ENCODE results near the gene SHROOM4. TPM values are rescaled to one million over a fixed set of nuclear protein-coding genes. Genes with fewer than 3 reads are reported as not detected.

The SHROOM4 gene
- not detected for polyA plus RNA-seq (ENCODE audit: low read depth in 6 of 6)

- Mint-ChIP-seq H3K27me3 (peaks cover 18 to 64% (median 38%) of the 10 kb centered on the region in 3 donors), H3K27ac (peak within 1 kb of the TSS in 1 of 6 donors; percentile 73), H3K36me3 (no peaks in the 10 kb centered on the region), H3K9me3 (peaks cover 0 to 2% (median 0%) of the 10 kb centered on the region in 7 donors), H3K4me1 (peaks cover 0 to 7% (median 5%) of the 10 kb centered on the region in 3 donors), H3K4me3 (peak within 1 kb of the TSS in 7 of 8 donors; percentile 10 to 84 (median 34))
- DNase-seq (no peak), ATAC-seq (ENCODE audit: low read depth in 2 of 2) (no peak)
Observed at GRCh38 chrX:50813843-50814661, at the start of gene SHROOM4. SHROOM4 (minus strand) TSS chrX:50814194; CDS start chrX:50814018, 176 bp downstream.

GRCh38 chrX:50863471-50863870, 49.5 kb upstream of the SHROOM4 start:
- peaks cover 0 to 12% (median 6%) of the 10 kb centered on the region in 3 donors for H3K27me3 Mint-ChIP-seq
- H3K4me1 Mint-ChIP-seq, result no peaks in the 10 kb centered on the region
- peaks cover 0 to 4% (median 0%) of the 10 kb centered on the region in 7 donors for H3K9me3 Mint-ChIP-seq
- ATAC-seq (ENCODE audit: low read depth in 2 of 2) (no peak), DNase-seq (no peak)
- H3K27ac Mint-ChIP-seq, result no peak overlapping the region
- H3K36me3 Mint-ChIP-seq, result no peaks in the 10 kb centered on the region
- no peak overlapping the region for H3K4me3 Mint-ChIP-seq

- ATAC-seq (ENCODE audit: low read depth in 2 of 2) (no peak), DNase-seq (no peak)
- Mint-ChIP-seq H3K27me3 (peaks cover 0 to 6% (median 2%) of the 10 kb centered on the region in 3 donors), H3K4me1 (no peaks in the 10 kb centered on the region), H3K9me3 (peaks cover 0 to 4% (median 0%) of the 10 kb centered on the region in 7 donors), H3K4me3 (no peak overlapping the region), H3K27ac (no peak overlapping the region), H3K36me3 (no peaks in the 10 kb centered on the region)
Observed at GRCh38 chrX:50860518-50860917, 46.5 kb upstream of the SHROOM4 start.

- no peak overlapping the region for H3K27ac Mint-ChIP-seq
- no peak for DNase-seq
- no peaks in the 10 kb centered on the region for H3K4me1 Mint-ChIP-seq
- H3K9me3 Mint-ChIP-seq, result peaks cover 0 to 4% (median 0%) of the 10 kb centered on the region in 7 donors
- no peak overlapping the region for H3K4me3 Mint-ChIP-seq
- H3K36me3 Mint-ChIP-seq, result no peaks in the 10 kb centered on the region
- ATAC-seq (ENCODE audit: low read depth in 2 of 2), result no peak
- H3K27me3 Mint-ChIP-seq, result no peaks in the 10 kb centered on the region
Observed at GRCh38 chrX:50858548-50858947, 44.6 kb upstream of the SHROOM4 start.

GRCh38 chrX:50853399-50853798, 39.4 kb upstream of the SHROOM4 start:
- H3K27me3 Mint-ChIP-seq, result no peaks in the 10 kb centered on the region
- ATAC-seq (ENCODE audit: low read depth in 2 of 2), result no peak
- no peak overlapping the region for H3K4me3 Mint-ChIP-seq
- no peaks in the 10 kb centered on the region for H3K4me1 Mint-ChIP-seq
- no peaks in the 10 kb centered on the region for H3K36me3 Mint-ChIP-seq
- peaks cover 0 to 5% (median 0%) of the 10 kb centered on the region in 7 donors for H3K9me3 Mint-ChIP-seq
- DNase-seq, result no peak
- H3K27ac Mint-ChIP-seq, result no peak overlapping the region

- H3K27ac Mint-ChIP-seq, result no peak overlapping the region
- DNase-seq (no peak), ATAC-seq (ENCODE audit: low read depth in 2 of 2) (no peak)
- H3K9me3 Mint-ChIP-seq, result peaks cover 0 to 5% (median under 1%) of the 10 kb centered on the region in 7 donors
- H3K27me3 Mint-ChIP-seq, result no peaks in the 10 kb centered on the region
- H3K4me3 Mint-ChIP-seq, result no peak overlapping the region
- no peaks in the 10 kb centered on the region for H3K4me1 Mint-ChIP-seq
- H3K36me3 Mint-ChIP-seq, result no peaks in the 10 kb centered on the region
Observed at GRCh38 chrX:50852524-50852923, 38.5 kb upstream of the SHROOM4 start.

- Mint-ChIP-seq H3K36me3 (no peaks in the 10 kb centered on the region), H3K4me3 (no peak overlapping the region), H3K27me3 (peaks cover 5 to 11% (median 8%) of the 10 kb centered on the region in 3 donors), H3K27ac (no peak overlapping the region), H3K9me3 (peaks cover 0 to 10% (median 2%) of the 10 kb centered on the region in 7 donors), H3K4me1 (no peaks in the 10 kb centered on the region)
- ATAC-seq (ENCODE audit: low read depth in 2 of 2) (no peak), DNase-seq (no peak)
Observed at GRCh38 chrX:50842221-50842620, 28.2 kb upstream of the SHROOM4 start.

GRCh38 chrX:50839730-50840129, 25.7 kb upstream of the SHROOM4 start:
- no peaks in the 10 kb centered on the region for H3K4me1 Mint-ChIP-seq
- DNase-seq (no peak), ATAC-seq (ENCODE audit: low read depth in 2 of 2) (no peak)
- no peak overlapping the region for H3K27ac Mint-ChIP-seq
- H3K27me3 Mint-ChIP-seq, result peaks cover 5 to 11% (median 8%) of the 10 kb centered on the region in 3 donors
- H3K36me3 Mint-ChIP-seq, result no peaks in the 10 kb centered on the region
- H3K9me3 Mint-ChIP-seq, result peaks cover 0 to 5% (median 0%) of the 10 kb centered on the region in 7 donors
- H3K4me3 Mint-ChIP-seq, result no peak overlapping the region

GRCh38 chrX:50838820-50839600, 25.0 kb upstream of the SHROOM4 start:
- no peak overlapping the region for H3K4me3 Mint-ChIP-seq
- no peak for DNase-seq
- peaks cover 5 to 18% (median 8%) of the 10 kb centered on the region in 3 donors for H3K27me3 Mint-ChIP-seq
- no peaks in the 10 kb centered on the region for H3K36me3 Mint-ChIP-seq
- no peak overlapping the region for H3K27ac Mint-ChIP-seq
- H3K9me3 Mint-ChIP-seq, result peaks cover 0 to 7% (median 0%) of the 10 kb centered on the region in 7 donors
- no peak for ATAC-seq (ENCODE audit: low read depth in 2 of 2)
- H3K4me1 Mint-ChIP-seq, result no peaks in the 10 kb centered on the region

- Mint-ChIP-seq H3K4me1 (no peaks in the 10 kb centered on the region), H3K4me3 (no peak overlapping the region), H3K36me3 (no peaks in the 10 kb centered on the region), H3K9me3 (peaks cover 0 to 5% (median 0%) of the 10 kb centered on the region in 7 donors), H3K27ac (no peak overlapping the region), H3K27me3 (peaks cover 0 to 9% (median 0%) of the 10 kb centered on the region in 3 donors)
- DNase-seq (no peak), ATAC-seq (ENCODE audit: low read depth in 2 of 2) (no peak)
Observed at GRCh38 chrX:50827996-50828395, 14.0 kb upstream of the SHROOM4 start.

- H3K27me3 Mint-ChIP-seq, result peaks cover 0 to 9% (median 0%) of the 10 kb centered on the region in 3 donors
- H3K27ac Mint-ChIP-seq, result no peak overlapping the region
- no peaks in the 10 kb centered on the region for H3K36me3 Mint-ChIP-seq
- no peaks in the 10 kb centered on the region for H3K4me1 Mint-ChIP-seq
- H3K9me3 Mint-ChIP-seq, result peaks cover 0 to 5% (median 0%) of the 10 kb centered on the region in 7 donors
- no peak overlapping the region for H3K4me3 Mint-ChIP-seq
- DNase-seq, result no peak
- ATAC-seq (ENCODE audit: low read depth in 2 of 2), result no peak
Observed at GRCh38 chrX:50825825-50826224, 11.8 kb upstream of the SHROOM4 start.

- H3K9me3 Mint-ChIP-seq, result peaks cover 0 to 3% (median 0%) of the 10 kb centered on the region in 7 donors
- peaks cover 0 to 6% (median 3%) of the 10 kb centered on the region in 3 donors for H3K4me1 Mint-ChIP-seq
- no peak overlapping the region for H3K4me3 Mint-ChIP-seq
- DNase-seq (no peak), ATAC-seq (ENCODE audit: low read depth in 2 of 2) (no peak)
- no peaks in the 10 kb centered on the region for H3K36me3 Mint-ChIP-seq
- peaks cover 14 to 39% (median 15%) of the 10 kb centered on the region in 3 donors for H3K27me3 Mint-ChIP-seq
- no peak overlapping the region for H3K27ac Mint-ChIP-seq
Observed at GRCh38 chrX:50818986-50819385, 5.0 kb upstream of the SHROOM4 start.

GRCh38 chrX:50815120-50815519, 1.1 kb upstream of the SHROOM4 start:
- Mint-ChIP-seq H3K4me3 (no peak overlapping the region), H3K27ac (peak overlapping the region in 1 of 6 donors; percentile 45), H3K27me3 (peaks cover 18 to 57% (median 36%) of the 10 kb centered on the region in 3 donors), H3K36me3 (no peaks in the 10 kb centered on the region), H3K9me3 (peaks cover 0 to 2% (median 0%) of the 10 kb centered on the region in 7 donors), H3K4me1 (peaks cover 0 to 7% (median 5%) of the 10 kb centered on the region in 3 donors)
- DNase-seq, result no peak
- ATAC-seq (ENCODE audit: low read depth in 2 of 2), result no peak
